H1 (cell line): Measurements from ENCODE around the gene VPS26B. TPM values are rescaled to one million over a fixed set of nuclear protein-coding genes. Genes with fewer than 3 reads are reported as not detected.

ENCODE experiments used
- CTCF ChIA-PET: fragments of 300-600 bp; sonication (Branson Sonifier 250); formaldehyde crosslinking; loops from one replicate; lab custom pipeline; 2021; ENCODE audit not compliant: partially characterized antibody; lab: Charles Lee
- POLR2A ChIA-PET: fragments of 300-600 bp; sonication (Branson Sonifier 250); formaldehyde crosslinking; loops from one replicate; lab custom pipeline; 2021; ENCODE audit warnings: inconsistent platforms; ENCODE audit not compliant: partially characterized antibody; lab: Charles Lee
- DNase-seq, 2 experiments: peaks; one replicate each; pipeline versions ENCODE4 v3.0.0 to v3.0.0-alpha.2; 2010 to 2022; ENCODE audit warnings: low spot score in 2 of 2, low read depth in 1 of 2, mixed read lengths in 1 of 2
- FAIRE-seq: peaks from 2 replicates; lab custom pipeline; 2011; peaks lifted over from hg19 to GRCh38; lab: Jason Lieb, UNC
- H2AFZ ChIP-seq: 2 replicates; pipeline ENCODE4 v1.8.1; 2012; ENCODE audit warnings: low read length, inconsistent platforms
- H2AK5ac ChIP-seq: 2 replicates; pipeline ENCODE4 v1.6.1; 2013; ENCODE audit warnings: low read depth, low read length
- H2BK120ac ChIP-seq: replicated peaks from 2 replicates; pipeline ENCODE3; 2013; ENCODE audit warnings: low read depth, low read length, inconsistent platforms
- H2BK12ac ChIP-seq: 2 replicates; pipeline ENCODE4 v1.6.1; 2013; ENCODE audit warnings: low read depth, low read length
- H2BK15ac ChIP-seq: 2 replicates; pipeline ENCODE4 v1.6.1; 2013; ENCODE audit warnings: low read length
- H2BK20ac ChIP-seq: 2 replicates; pipeline ENCODE4 v1.6.1; 2013; ENCODE audit warnings: low read length
- H2BK5ac ChIP-seq: 2 replicates; pipeline ENCODE4 v1.6.1; 2013; ENCODE audit warnings: low read depth, low read length
- H3K14ac ChIP-seq: 2 replicates; pipeline ENCODE4 v1.6.1; 2013; ENCODE audit warnings: inconsistent platforms; ENCODE audit not compliant: insufficient read length
- H3K18ac ChIP-seq: 2 replicates; pipeline ENCODE4 v1.6.1; 2013; ENCODE audit warnings: low read length; ENCODE audit errors: extremely low read depth
- H3K23ac ChIP-seq: 2 replicates; pipeline ENCODE4 v1.6.1; 2013; ENCODE audit warnings: inconsistent platforms; ENCODE audit not compliant: insufficient read length
- H3K23me2 ChIP-seq: 2 replicates; pipeline ENCODE4 v1.6.1; 2013; ENCODE audit warnings: low read depth, low read length
- H3K27ac ChIP-seq: 2 replicates; pipeline ENCODE4 v1.6.1; 2011; ENCODE audit warnings: low read depth, low read length, inconsistent platforms
- H3K27me3 ChIP-seq, 4 experiments: replicated peaks in 1 of 4; 1 replicate in 1 of 4; 2 replicates in 3 of 4; pipeline versions ENCODE4 v1.6.1 to v1.8.1; 2011 to 2013; ENCODE audit warnings: low read length in 3 of 4, mild to moderate bottlenecking in 3 of 4, inconsistent platforms in 2 of 4, mixed read lengths in 2 of 4, moderate library complexity in 1 of 4; ENCODE audit not compliant: control insufficient read depth in 3 of 4, insufficient read depth in 3 of 4; ENCODE audit errors: extremely low read depth in 1 of 4
- H3K36me3 ChIP-seq, 4 experiments: 2 replicates each; pipeline versions ENCODE4 v1.6.1 to v1.8.1; 2011 to 2013; ENCODE audit warnings: mild to moderate bottlenecking in 4 of 4, low read length in 3 of 4, moderate library complexity in 2 of 4, control low read depth in 1 of 4, inconsistent platforms in 1 of 4; ENCODE audit not compliant: insufficient read depth in 4 of 4, control insufficient read depth in 2 of 4
- H3K4ac ChIP-seq: replicated peaks from 2 replicates; pipeline ENCODE3; 2013; ENCODE audit warnings: low read length, low read depth, mixed read lengths, inconsistent platforms; ENCODE audit not compliant: insufficient read length
- H3K4me1 ChIP-seq, 4 experiments: replicated peaks in 1 of 4; 1 replicate in 1 of 4; 2 replicates in 3 of 4; pipeline versions ENCODE4 v1.6.1 to v1.8.1; 2011 to 2013; ENCODE audit warnings: low read length in 3 of 4, inconsistent platforms in 2 of 4, mixed read lengths in 1 of 4; ENCODE audit not compliant: insufficient read depth in 4 of 4, control insufficient read depth in 3 of 4
- H3K4me2 ChIP-seq, 2 experiments: 2 replicates each; pipeline versions ENCODE4 v1.6.1 to v1.8.1; 2011 to 2013; ENCODE audit warnings: low read depth in 2 of 2, low read length in 2 of 2, control low read depth in 1 of 2, inconsistent platforms in 1 of 2, mild to moderate bottlenecking in 1 of 2; ENCODE audit not compliant: insufficient read depth in 1 of 2
- H3K4me3 ChIP-seq, 4 experiments: fragments of 200-600, 300-600 bp in 1 of 4; sonication (generic), shearing (Covaris generic), sonication (Bioruptor Twin) in 1 of 4; 2 replicates each; pipeline versions ENCODE4 v1.5.1 to v1.8.1; 2011 to 2016; ENCODE audit warnings: low read length in 4 of 4, low read depth in 3 of 4, control low read depth in 2 of 4, inconsistent platforms in 2 of 4, mild to moderate bottlenecking in 2 of 4, mixed read lengths in 1 of 4, moderate library complexity in 1 of 4; ENCODE audit not compliant: insufficient read depth in 2 of 4; ENCODE audit errors: extremely low read depth in 1 of 4
- H3K56ac ChIP-seq: replicated peaks from 2 replicates; pipeline ENCODE3; 2013; ENCODE audit warnings: low read depth, mild to moderate bottlenecking, mixed read lengths, low read length, inconsistent platforms; ENCODE audit not compliant: insufficient read length
- H3K79me1 ChIP-seq: 2 replicates; pipeline ENCODE4 v1.6.1; 2013; ENCODE audit warnings: low read depth, low read length, control low read depth
- H3K79me2 ChIP-seq, 2 experiments: 2 replicates each; pipeline versions ENCODE4 v1.6.1 to v1.8.1; 2012 to 2013; ENCODE audit warnings: low read length in 2 of 2, mild to moderate bottlenecking in 2 of 2, inconsistent platforms in 1 of 2; ENCODE audit not compliant: insufficient read depth in 2 of 2, control insufficient read depth in 1 of 2
- H3K9ac ChIP-seq, 4 experiments: replicated peaks in 1 of 4; 1 replicate in 1 of 4; 2 replicates in 3 of 4; pipeline versions ENCODE4 v1.6.1 to v1.8.1; 2011 to 2013; ENCODE audit warnings: low read depth in 3 of 4, low read length in 3 of 4, control low read depth in 2 of 4, mild to moderate bottlenecking in 2 of 4, moderate library complexity in 2 of 4, inconsistent platforms in 1 of 4; ENCODE audit errors: extremely low read depth in 1 of 4
- H3K9me3 ChIP-seq, 2 experiments: 2 replicates each; pipeline versions ENCODE4 v1.6.1 to v1.8.1; 2012 to 2013; ENCODE audit warnings: mild to moderate bottlenecking in 2 of 2, moderate library complexity in 2 of 2, control low read depth in 1 of 2, inconsistent platforms in 1 of 2, low read depth in 1 of 2, low read length in 1 of 2, mixed read lengths in 1 of 2; ENCODE audit not compliant: insufficient read depth in 2 of 2
- H4K20me1 ChIP-seq, 2 experiments: replicated peaks in 1 of 2; 2 replicates each; pipeline versions ENCODE3 to v1.8.1; 2011 to 2013; ENCODE audit warnings: inconsistent platforms in 2 of 2, low read length in 2 of 2, mild to moderate bottlenecking in 1 of 2; ENCODE audit not compliant: insufficient read depth in 2 of 2, control insufficient read depth in 1 of 2
- H4K5ac ChIP-seq: 2 replicates; pipeline ENCODE4 v1.6.1; 2013; ENCODE audit warnings: low read length, low read depth, mixed read lengths, inconsistent platforms; ENCODE audit not compliant: insufficient read length
- H4K8ac ChIP-seq: 2 replicates; pipeline ENCODE4 v1.8.0; 2013; ENCODE audit warnings: mild to moderate bottlenecking, moderate library complexity, low read length, inconsistent platforms; ENCODE audit not compliant: insufficient read depth; ENCODE audit errors: extremely low read depth
- H4K91ac ChIP-seq: replicated peaks from 2 replicates; pipeline ENCODE3; 2013; ENCODE audit warnings: low read length, mixed read lengths, inconsistent platforms; ENCODE audit not compliant: insufficient read length
- CHD2 ChIP-seq: IDR thresholded peaks from 2 replicates; pipeline ENCODE4 v1.6.1; 2012; ENCODE audit warnings: low read length, improper control_type of control experiment
- GABPA ChIP-seq: IDR thresholded peaks from 2 replicates; pipeline ENCODE4 v1.6.1; 2011; ENCODE audit warnings: mild to moderate bottlenecking, low read length, moderate library complexity, borderline replicate concordance; ENCODE audit not compliant: insufficient read depth
- GTF2F1 ChIP-seq: IDR thresholded peaks from 2 replicates; pipeline ENCODE4 v1.6.1; 2012; ENCODE audit warnings: low read depth, low read length, improper control_type of control experiment, borderline replicate concordance
- KDM1A ChIP-seq: fragments of 200-600, 300-600 bp; sonication (generic); IDR thresholded peaks from 2 replicates; pipeline ENCODE4 v1.7.1; 2016; ENCODE audit warnings: mild to moderate bottlenecking, low read length, borderline replicate concordance
- NANOG ChIP-seq: IDR thresholded peaks from 2 replicates; pipeline ENCODE4 v1.6.1; 2011; ENCODE audit warnings: low read length, low read depth, mild to moderate bottlenecking, inconsistent platforms; ENCODE audit not compliant: insufficient read depth, poor library complexity, severe bottlenecking
- POU5F1 ChIP-seq: IDR thresholded peaks from 2 replicates; pipeline ENCODE4 v1.6.1; 2011; ENCODE audit warnings: low read depth, mild to moderate bottlenecking, low read length, moderate library complexity
- SAP30 ChIP-seq: fragments of 300-600 bp; sonication (generic); IDR thresholded peaks from 2 replicates; pipeline ENCODE4 v1.7.1; 2012; ENCODE audit warnings: low read length, moderate library complexity, mild to moderate bottlenecking, inconsistent platforms; ENCODE audit not compliant: insufficient read depth, insufficient replicate concordance
- SIRT6 ChIP-seq: IDR thresholded peaks from one replicate; pipeline ENCODE4 v1.7.1; 2012; ENCODE audit warnings: low read length, inconsistent platforms
- TAF1 ChIP-seq: IDR thresholded peaks from 2 replicates; pipeline ENCODE4 v1.6.1; 2011; ENCODE audit warnings: mild to moderate bottlenecking, low read depth, low read length
- ZNF274 ChIP-seq: IDR thresholded peaks from 2 replicates; pipeline ENCODE4 v1.7.0; 2012; ENCODE audit warnings: low read length, borderline replicate concordance; ENCODE audit errors: extremely low read depth
- WGBS, 2 experiments: shearing (Covaris generic) in 1 of 2; methylation state at CpG; one replicate each; pipeline versions ENCODE4 v1.1.6 to v1.1.7; 2013 to 2015; ENCODE audit warnings: low lambda C conversion rate in 2 of 2, mixed read lengths in 2 of 2, inconsistent platforms in 1 of 2, low coverage in 1 of 2, missing lambda C conversion rate in 1 of 2; ENCODE audit not compliant: insufficient replicate concordance in 2 of 2, insufficient coverage in 1 of 2, insufficient read length in 1 of 2; ENCODE audit errors: extremely low coverage in 1 of 2, missing lambda C conversion rate in 1 of 2; 5-methylcytosine and 5-hydroxymethylcytosine counted together
- polyA plus RNA-seq, 7 experiments: library from polyadenylated mRNA; depleted of rRNA in 3 of 7; stranded (reverse) in 5 of 7; unstranded in 2 of 7; fragments of >200 nt in 5 of 7; fragments of 200-250 nt in 2 of 7; gene quantifications; 1 replicate in 5 of 7; 2 replicates in 1 of 7; 4 replicates in 1 of 7; pipeline versions ENCODE4 v1.2.1 to v1.2.3, GENCODE V29; 2011 to 2013; ENCODE audit warnings: missing spikeins in 2 of 7, mixed read lengths in 2 of 7
- total RNA-seq: library from RNA; stranded (reverse); fragmentation: NEBNext Ultra II Directional; extraction: Animal tissue kit (Norgen Biotek cat#: 25700); gene quantifications from 2 replicates; pipeline ENCODE4 v1.2.1, GENCODE V29; 2021

Gene VPS26B
- total and polyA plus RNA-seq, 2 of the 8 experiments (the other 6 are each of a cell fraction or from before 2014, with no cell fraction given) = 18.3 to 27.0 TPM

DNA sequence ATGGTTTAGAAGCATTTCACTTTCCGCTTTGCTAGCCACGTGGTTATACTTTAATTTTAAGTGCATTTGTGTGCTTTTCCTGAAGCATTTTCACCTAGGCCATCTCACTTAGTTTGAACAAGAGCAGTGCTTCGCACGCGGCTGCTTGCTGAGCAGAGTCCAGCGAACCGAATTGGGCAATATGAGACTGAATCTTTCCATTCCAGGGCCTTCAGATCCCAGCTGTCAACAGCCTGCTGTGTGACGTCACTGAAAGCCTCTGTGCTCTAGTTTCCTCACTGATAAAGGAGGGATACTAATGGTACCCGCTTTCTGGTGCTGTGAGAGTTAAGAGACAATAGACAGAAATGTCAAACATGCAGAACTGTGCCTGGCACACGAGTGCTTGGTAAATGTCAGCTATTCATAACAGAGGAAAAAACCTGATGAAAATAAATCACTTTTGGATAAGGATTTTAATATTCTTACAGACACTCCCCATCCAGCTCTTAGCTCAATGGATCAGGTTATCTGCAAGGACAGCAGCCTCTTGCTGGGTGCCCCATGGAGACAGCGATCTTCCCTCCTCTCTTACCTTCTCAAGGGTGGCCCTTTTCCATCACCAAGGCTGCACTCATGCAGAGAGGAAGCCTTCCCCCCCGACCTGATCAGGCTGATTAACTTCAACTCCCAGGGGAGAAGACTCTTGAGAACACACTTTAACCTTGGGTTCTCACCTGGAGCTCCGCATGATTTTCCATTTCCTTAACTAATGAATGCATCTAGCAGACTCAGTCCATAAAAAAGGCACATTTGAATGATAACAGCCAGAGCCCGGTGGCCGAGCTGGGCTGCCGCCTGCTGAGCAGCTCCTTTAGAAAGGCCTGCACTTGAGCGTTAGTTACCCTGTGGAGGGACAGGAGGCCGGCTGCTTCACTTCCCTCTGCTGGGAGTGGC is 48.2 kb downstream of the VPS26B start:
- Histone ChIP-seq H3K4ac (peak overlapping the region; percentile 55), H2BK15ac (no peak overlapping the region; the same call in 1 of the 2 replicates), H3K79me1 (peaks cover 3% of the 10 kb centered on the region; the same call in 1 of the 2 replicates), H4K91ac (peak overlapping the region; percentile 22), H3K9me3 (no peaks in the 10 kb centered on the region), H3K4me1 (peaks cover 11 to 28% (median 17%) of the 10 kb centered on the region in 4 experiments), H2AK5ac (no peak overlapping the region), H3K4me3 (peak overlapping the region; percentile 29 to 92 (median 89); a peak in 5 of 8 replicates), H2AFZ (no peak overlapping the region), H4K8ac (no peak overlapping the region), H3K23me2 (peaks cover 18% of the 10 kb centered on the region), H3K27me3 (peaks cover 0 to 5% (median 0%) of the 10 kb centered on the region in 4 experiments; a peak in 3 of 7 replicates), H3K23ac (no peak overlapping the region), H3K9ac (no peak overlapping the region; a peak in 1 of 7 replicates), H3K79me2 (peaks cover 3 to 68% of the 10 kb centered on the region in 2 experiments; a peak in 2 of 4 replicates), H2BK20ac (peak overlapping the region; percentile 96), H3K4me2 (peak overlapping the region; percentile 92 to 95), H2BK12ac (peak overlapping the region; percentile 64; the same call in 1 of the 2 replicates), H3K14ac (no peak overlapping the region), H3K36me3 (no peaks in the 10 kb centered on the region), H3K56ac (no peak overlapping the region), H2BK5ac (peak overlapping the region; percentile 92; the same call in 1 of the 2 replicates), H2BK120ac (peak overlapping the region; percentile 10), H4K5ac (peak overlapping the region; percentile 63), H3K27ac (no peak overlapping the region; the same call in 1 of the 2 replicates), H3K18ac (peak overlapping the region; percentile 49), H4K20me1 (no peaks in the 10 kb centered on the region)
- peak; percentile 69 to 82 for DNase-seq
- WGBS, 2 experiments = 14% methylated on average over 18 of the region's 18 CpGs; no CpG with 5 or more reads in 1 of the 2 experiments
- POLR2A ChIA-PET = interaction anchor here (0.6 to 7.7 kb wide), 11 partner anchors 8 to 85 kb away, joined by 3 to 76 read pairs (median 4); partner anchors contain the start of genes ACAD8, GLB1L2, NCAPD3 and THYN1
- peak; percentile 88 for FAIRE-seq
- CTCF ChIA-PET = interaction anchor here (0.6 to 12.0 kb wide), 9 partner anchors 9 to 54 kb away, joined by 3 to 114 read pairs (median 3); partner anchors contain the start of gene NCAPD3
- TF ChIP-seq GTF2F1 (no peak), GABPA (no peak), NANOG (peak; percentile 57), KDM1A (no peak), POU5F1 (peak; percentile 68; the same call in 1 of the 2 replicates), CHD2 (no peak), TAF1 (peak; percentile 54; the same call in 1 of the 2 replicates), ZNF274 (no peak), SIRT6 (no peak), SAP30 (peak; percentile 22)
